Breast epithelium (tissue), 4 donors: ENCODE results near the gene TRIL. TPM values are rescaled to one million over a fixed set of nuclear protein-coding genes. Genes with fewer than 3 reads are reported as not detected.

Source experiments
- DNase-seq, 2 donors: peaks; one replicate each; pipeline ENCODE4 v3.0.0-alpha.2; 2019; ENCODE audit warnings: low spot score in 2 of 2
- H3K27ac ChIP-seq, 2 donors: fragments of 200-600 bp; sonication (generic) in 1 of 2; one replicate each; pipeline ENCODE4 v1.5.1; 2016 to 2019; ENCODE audit warnings: mild to moderate bottlenecking in 1 of 2
- H3K27me3 ChIP-seq, 2 donors: fragments of 200-600 bp; sonication (generic) in 1 of 2; one replicate each; pipeline versions ENCODE4 v1.5.1 to v1.6.0; 2017 to 2019; ENCODE audit warnings: control low read depth in 1 of 2, mild to moderate bottlenecking in 1 of 2
- H3K36me3 ChIP-seq: fragments of 200-600 bp; one replicate; pipeline ENCODE4 v1.5.1; 2019
- H3K4me1 ChIP-seq, 2 donors: fragments of 200-600 bp; sonication (generic); one replicate each; pipeline ENCODE4 v1.5.1; 2016 to 2019; ENCODE audit warnings: control low read depth in 1 of 2
- H3K4me3 ChIP-seq, 3 donors: fragments of 200-600 bp; sonication (generic); 1 replicate in 2 of 3; 2 replicates in 1 of 3; pipeline ENCODE4 v1.5.1; 2016 to 2019; ENCODE audit warnings: mild to moderate bottlenecking in 3 of 3, moderate library complexity in 2 of 3
- H3K9me3 ChIP-seq, 2 donors: fragments of 200-600 bp; sonication (generic) in 1 of 2; one replicate each; pipeline ENCODE4 v1.5.1; 2016 to 2019; ENCODE audit warnings: control low read depth in 1 of 2
- CTCF ChIP-seq, 3 donors: fragments of 450-650 bp; IDR thresholded peaks; one replicate each; pipeline ENCODE4 v1.5.1; 2016 to 2017; ENCODE audit warnings: antibody characterized with exemption in 3 of 3, mild to moderate bottlenecking in 3 of 3, moderate library complexity in 3 of 3
- POLR2A ChIP-seq: fragments of 450-650 bp; IDR thresholded peaks from one replicate; pipeline ENCODE4 v1.6.1; 2016; ENCODE audit warnings: antibody characterized with exemption, mild to moderate bottlenecking, moderate library complexity
- POLR2AphosphoS5 ChIP-seq, 3 donors: sonication (generic); formaldehyde crosslinking; IDR thresholded peaks; one replicate each; pipeline ENCODE4 v1.6.1; 2017; ENCODE audit warnings: antibody characterized with exemption in 3 of 3
- intact Hi-C: fragments of 100-400 bp; cut with DNase I; formaldehyde crosslinking; loops from one replicate; pipeline ENCODE4 v1.15.1; 2023; ENCODE audit warnings: low total_unique reads
- total RNA-seq, 3 donors: library from RNA; depleted of rRNA; stranded (reverse); fragments of >200 nt; gene quantifications; one replicate each; pipeline ENCODE4 v1.1.0, GENCODE V29; 2016

Gene TRIL
- total RNA-seq, 3 donors from 2014 or later, result 0.48 to 8.3 (median 8.2) TPM

GRCh38 chr7:28977881-28978280 lies 19.8 kb upstream of the TRIL start:
- H3K36me3 ChIP-seq, result no peaks in the 10 kb centered on the region

GRCh38 chr7:28976022-28976421 lies 17.9 kb upstream of the TRIL start:
- intact Hi-C loops, result no loop called here
- TF ChIP-seq CTCF (IDR thresholded peaks at IDR 0.05) (no peak), POLR2A (no peak), POLR2AphosphoS5 (IDR thresholded peaks at IDR 0.05) (no peak)
- DNase-seq, result no peak

More at GRCh38 chr7:28977881-28978280, 19.8 kb upstream of the TRIL start:
- H3K9me3 ChIP-seq, result no peaks in the 10 kb centered on the region
- TF ChIP-seq POLR2A (no peak), CTCF (IDR thresholded peaks at IDR 0.05) (no peak), POLR2AphosphoS5 (IDR thresholded peaks at IDR 0.05) (no peak)
- H3K27me3 ChIP-seq, result no peaks in the 10 kb centered on the region
- no peak overlapping the region for H3K4me3 ChIP-seq
- no peak for DNase-seq
- no peaks in the 10 kb centered on the region for H3K4me1 ChIP-seq
- intact Hi-C loops, result no loop called here
- no peak overlapping the region for H3K27ac ChIP-seq

GRCh38 chr7:28973591-28973990 lies 15.5 kb upstream of the TRIL start:
- intact Hi-C loops, result no loop called here
- Histone ChIP-seq H3K4me1 (no peaks in the 10 kb centered on the region), H3K9me3 (no peaks in the 10 kb centered on the region), H3K4me3 (no peak overlapping the region), H3K27ac (no peak overlapping the region), H3K36me3 (no peaks in the 10 kb centered on the region), H3K27me3 (no peaks in the 10 kb centered on the region)
- no peak for DNase-seq
- TF ChIP-seq POLR2A, result no peak
- TF ChIP-seq CTCF (IDR thresholded peaks at IDR 0.05), result no peak
- no peak for TF ChIP-seq POLR2AphosphoS5 (IDR thresholded peaks at IDR 0.05)

More at GRCh38 chr7:28976022-28976421, 17.9 kb upstream of the TRIL start:
- no peaks in the 10 kb centered on the region for H3K27me3 ChIP-seq
- H3K4me1 ChIP-seq, result no peaks in the 10 kb centered on the region
- H3K36me3 ChIP-seq, result no peaks in the 10 kb centered on the region
- H3K9me3 ChIP-seq, result no peaks in the 10 kb centered on the region
- no peak overlapping the region for H3K4me3 ChIP-seq
- no peak overlapping the region for H3K27ac ChIP-seq

DNA sequence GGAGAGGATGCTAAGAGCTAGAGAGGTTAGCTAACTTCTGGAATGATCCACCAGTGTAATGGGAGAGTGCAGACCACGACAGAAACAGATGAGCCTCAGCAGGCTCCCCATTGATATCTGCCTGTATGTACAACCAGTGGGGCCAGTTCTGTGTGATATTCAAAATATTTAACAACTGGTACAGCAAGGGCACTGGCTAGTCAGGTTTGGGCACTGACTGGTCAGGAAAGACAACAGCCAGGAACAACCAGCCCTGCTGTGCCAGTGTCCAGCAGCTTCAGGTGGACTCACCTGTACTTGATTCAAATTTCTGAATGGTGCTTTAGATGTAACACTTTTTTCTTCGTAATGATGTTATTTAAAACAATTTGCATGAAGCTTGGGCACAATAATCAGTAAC lies 5.9 kb upstream of the TRIL start:
- intact Hi-C loops, result no loop called here
- no peak for TF ChIP-seq CTCF (IDR thresholded peaks at IDR 0.05)
- no peak for TF ChIP-seq POLR2AphosphoS5 (IDR thresholded peaks at IDR 0.05)
- no peak for TF ChIP-seq POLR2A
- Histone ChIP-seq H3K27ac (no peak overlapping the region), H3K4me1 (peaks cover 1 to 5% of the 10 kb centered on the region in 2 donors), H3K36me3 (no peaks in the 10 kb centered on the region), H3K4me3 (no peak overlapping the region), H3K27me3 (no peaks in the 10 kb centered on the region), H3K9me3 (no peaks in the 10 kb centered on the region)
- no peak for DNase-seq

DNA sequence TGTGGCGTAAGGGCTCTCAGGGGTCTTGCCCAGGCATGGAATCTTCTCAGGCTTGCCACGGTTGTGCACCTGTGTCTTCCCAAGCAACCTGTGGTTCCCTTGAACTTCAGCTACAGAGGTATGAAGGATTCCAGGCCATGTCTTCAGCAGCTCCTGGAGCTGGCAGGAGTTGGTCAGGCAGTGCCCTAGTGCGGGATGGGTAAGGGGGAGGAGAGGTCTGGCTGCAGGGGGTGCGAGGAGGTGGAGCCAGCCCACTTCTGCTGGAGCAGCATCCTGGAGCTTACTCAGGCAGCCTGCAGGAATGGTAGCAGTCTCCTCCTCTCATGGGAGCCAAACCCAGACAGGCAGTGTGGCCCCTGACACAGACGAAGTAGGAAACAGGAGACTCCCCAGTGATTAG lies 3.8 kb upstream of the TRIL start:
- H3K4me3 ChIP-seq, result no peak overlapping the region
- H3K36me3 ChIP-seq, result no peaks in the 10 kb centered on the region
- H3K4me1 ChIP-seq, result peaks cover 5 to 9% of the 10 kb centered on the region in 2 donors
- DNase-seq, result no peak
- no peaks in the 10 kb centered on the region for H3K9me3 ChIP-seq
- no peaks in the 10 kb centered on the region for H3K27me3 ChIP-seq
- intact Hi-C loops, result no loop called here
- no peak for TF ChIP-seq CTCF (IDR thresholded peaks at IDR 0.05)
- TF ChIP-seq POLR2A, result no peak
- TF ChIP-seq POLR2AphosphoS5 (IDR thresholded peaks at IDR 0.05), result no peak
- H3K27ac ChIP-seq, result no peak overlapping the region
